ENCODE data around the gene IL17RE.
"Not testable (repeated sequence)": the region's sequence is repeated elsewhere in the genome, so short reads cannot be mapped to it uniquely, and the experiment has no call there.

Gene IL17RE

DNA sequence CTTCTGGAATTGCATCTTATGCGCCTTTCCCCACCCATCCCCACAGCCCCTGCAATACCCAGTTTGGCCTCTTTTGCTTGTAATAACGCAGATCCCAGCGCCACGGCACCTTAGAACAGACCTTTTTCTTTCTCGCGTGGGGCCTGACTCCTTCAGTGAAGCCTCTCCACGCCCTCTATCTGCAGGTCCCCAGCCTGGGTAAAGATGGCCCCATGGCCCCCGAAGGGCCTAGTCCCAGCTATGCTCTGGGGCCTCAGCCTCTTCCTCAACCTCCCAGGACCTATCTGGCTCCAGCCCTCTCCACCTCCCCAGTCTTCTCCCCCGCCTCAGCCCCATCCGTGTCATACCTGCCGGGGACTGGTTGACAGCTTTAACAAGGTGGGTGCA lies 31.6 kb downstream of the IL17RE start:
- no peak for DNase-seq (ENCODE audit: low read depth)

GRCh38 chr3:9934993-9935392 lies 32.3 kb downstream of the IL17RE start:
- DNase-seq (ENCODE audit: low read depth) = no peak

GRCh38 chr3:9935966-9936510 lies 33.4 kb downstream of the IL17RE start:
- DNase-seq (ENCODE audit: low read depth) = no peak

GRCh38 chr3:9937486-9938238 lies 35.0 kb downstream of the IL17RE start:
- no peak for DNase-seq (ENCODE audit: low read depth)

GRCh38 chr3:9938966-9939365 lies 36.3 kb downstream of the IL17RE start:
- DNase-seq (ENCODE audit: low read depth) = no peak

- not testable (repeated sequence) for DNase-seq (ENCODE audit: low read depth)
These were observed 37.3 kb downstream of the IL17RE start for GRCh38 chr3:9939906-9940305.

- DNase-seq (ENCODE audit: low read depth) = no peak
These were observed 38.1 kb downstream of the IL17RE start for GRCh38 chr3:9940746-9941145.

- DNase-seq (ENCODE audit: low read depth) = no peak
These were observed 39.5 kb downstream of the IL17RE start for GRCh38 chr3:9942164-9942563.

DNA sequence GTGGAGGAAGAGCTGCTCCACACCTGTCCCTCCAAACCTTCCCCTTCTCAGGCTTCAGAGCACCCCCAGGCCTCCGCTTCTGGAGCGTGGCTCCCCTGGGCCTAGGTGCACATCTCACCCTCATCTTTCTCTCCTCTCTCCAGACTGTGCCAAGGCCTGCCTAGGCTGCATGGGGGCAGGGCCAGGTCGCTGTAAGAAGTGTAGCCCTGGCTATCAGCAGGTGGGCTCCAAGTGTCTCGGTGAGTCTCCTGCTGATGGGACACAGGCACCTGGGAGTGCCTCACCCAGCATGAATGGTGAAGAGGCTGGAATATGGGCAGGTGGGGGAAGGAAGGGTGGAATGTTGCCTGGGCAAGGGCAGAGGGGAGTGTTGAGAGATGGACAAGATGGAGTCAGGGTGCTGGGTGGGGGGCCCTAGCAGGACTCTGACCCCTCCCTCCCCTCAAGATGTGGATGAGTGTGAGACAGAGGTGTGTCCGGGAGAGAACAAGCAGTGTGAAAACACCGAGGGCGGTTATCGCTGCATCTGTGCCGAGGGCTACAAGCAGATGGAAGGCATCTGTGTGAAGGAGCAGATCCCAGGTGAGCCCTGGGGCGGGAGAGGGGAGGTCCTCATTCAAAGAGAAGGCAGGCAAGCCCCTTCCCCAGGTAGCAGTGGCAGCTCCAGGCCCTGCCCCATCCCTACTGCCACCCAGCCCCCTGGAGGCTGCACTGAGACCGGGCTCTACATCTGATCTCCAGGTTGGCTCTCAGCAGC lies 40.5 kb downstream of the IL17RE start:
- DNase-seq (ENCODE audit: low read depth) = no peak

- DNase-seq (ENCODE audit: low read depth) = no peak
These were observed 41.6 kb downstream of the IL17RE start for GRCh38 chr3:9944271-9944670.

DNA sequence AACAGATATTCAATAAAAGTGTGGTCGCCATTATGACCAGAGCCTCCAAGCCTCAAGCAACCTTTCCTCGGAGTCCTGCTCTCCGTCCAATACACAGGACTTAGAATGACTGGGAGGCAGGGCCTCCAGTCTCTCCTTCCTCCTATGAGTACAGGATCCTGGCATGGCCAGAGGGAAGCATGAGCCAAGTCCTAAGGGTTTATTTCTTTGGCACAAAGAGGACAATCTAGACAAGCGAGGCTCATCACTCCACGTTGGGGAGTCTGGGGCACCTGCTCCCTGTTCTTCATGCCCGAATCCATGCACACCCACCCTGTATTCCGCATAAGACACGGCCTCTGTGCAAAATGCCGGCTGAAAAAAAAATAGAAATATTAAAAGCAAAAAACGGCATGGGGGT lies 42.7 kb downstream of the IL17RE start:
- DNase-seq (ENCODE audit: low read depth) = no peak

DNA sequence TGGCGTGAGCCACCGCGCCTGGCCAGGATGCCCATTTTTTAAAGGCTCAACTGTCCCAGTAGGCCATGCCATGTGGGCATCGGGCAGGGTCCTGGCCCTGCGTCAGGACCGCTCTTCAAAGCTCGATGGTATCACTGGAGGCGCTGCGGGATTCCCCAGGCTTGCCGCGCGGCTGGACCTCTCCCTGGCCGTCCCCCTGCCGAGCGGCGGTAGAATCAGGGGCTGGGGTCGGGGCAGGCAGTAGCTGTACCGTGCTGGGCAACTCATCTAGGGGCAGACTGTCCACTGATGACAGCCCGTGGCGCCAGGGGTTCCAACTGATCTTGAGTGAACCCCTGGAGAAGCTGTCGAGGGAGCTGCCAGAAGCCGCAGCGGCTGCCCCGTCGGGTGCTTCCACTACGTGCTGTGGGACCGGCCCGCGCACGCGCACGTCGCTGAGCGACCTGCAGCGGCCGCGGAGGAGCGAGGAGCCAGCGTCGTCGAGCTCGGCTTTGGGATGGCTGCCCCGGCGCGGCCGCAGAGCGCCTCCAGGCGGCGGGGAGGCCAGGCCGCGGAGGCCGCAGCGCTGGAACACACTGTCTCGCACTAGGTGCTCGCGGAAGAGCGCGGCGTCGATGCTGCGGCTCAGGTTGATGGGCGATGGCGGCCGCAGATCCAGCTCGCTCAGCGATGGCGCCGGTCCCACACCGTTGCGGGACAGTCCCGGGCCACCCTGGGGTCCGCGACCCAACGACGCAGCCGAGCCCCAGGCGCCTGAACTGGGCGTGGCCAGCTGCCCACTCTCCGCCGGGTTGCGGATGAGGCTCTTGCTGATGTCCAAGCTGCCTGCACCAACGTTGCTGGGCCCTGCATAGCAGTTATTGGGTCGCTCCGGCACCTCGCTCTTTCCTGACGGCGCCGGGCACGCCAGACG lies 43.7 kb downstream of the IL17RE start:
- peak; percentile 70 for DNase-seq (ENCODE audit: low read depth)

- DNase-seq (ENCODE audit: low read depth) = peak; percentile 47
These were observed 44.7 kb downstream of the IL17RE start for GRCh38 chr3:9947025-9947995.

DNA sequence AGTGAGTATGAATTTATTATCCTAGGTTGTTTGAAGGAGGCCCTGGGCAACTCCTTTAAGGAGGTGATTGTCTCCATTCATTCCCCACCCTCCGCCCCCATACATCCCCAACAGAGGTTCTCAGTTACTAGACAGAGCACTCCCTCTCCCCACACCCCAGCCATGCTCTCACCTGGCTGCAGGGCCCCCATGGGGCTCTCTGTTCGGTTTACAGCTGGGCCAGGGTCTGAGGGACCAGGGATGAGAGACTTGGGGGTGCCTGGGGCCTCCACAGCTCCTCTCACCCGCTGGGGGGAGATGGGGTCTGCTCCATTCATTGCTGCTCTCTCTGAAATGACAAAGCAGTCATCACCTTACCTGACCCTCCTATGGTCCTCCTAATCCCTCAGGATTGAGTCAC lies 45.9 kb downstream of the IL17RE start:
- no peak for DNase-seq (ENCODE audit: low read depth)

- no peak for DNase-seq (ENCODE audit: low read depth)
These were observed 46.5 kb downstream of the IL17RE start for GRCh38 chr3:9949115-9949514.

- DNase-seq (ENCODE audit: low read depth) = no peak
These were observed 47.0 kb downstream of the IL17RE start for GRCh38 chr3:9949626-9950025.

GRCh38 chr3:9951126-9951525 lies 48.5 kb downstream of the IL17RE start:
- no peak for DNase-seq (ENCODE audit: low read depth)

DNA sequence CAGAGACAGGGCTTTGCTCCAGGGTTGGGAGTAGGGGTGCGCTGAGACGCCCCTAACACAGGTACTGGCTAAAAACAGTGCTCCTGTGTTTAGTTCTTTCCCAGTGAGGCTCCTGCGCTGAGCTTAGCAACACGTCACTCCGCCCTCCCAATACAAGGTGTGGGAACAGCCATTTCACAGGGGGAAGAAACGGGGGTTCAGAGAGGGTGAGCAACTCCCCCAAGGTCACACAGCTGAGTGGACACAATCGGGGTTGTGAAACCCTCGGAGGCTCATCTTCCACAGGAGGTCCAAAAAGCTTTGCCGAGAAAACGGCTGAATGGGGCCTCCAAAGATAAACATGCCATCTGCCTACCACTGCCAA lies 48.9 kb downstream of the IL17RE start:
- no peak for DNase-seq (ENCODE audit: low read depth)

DNA sequence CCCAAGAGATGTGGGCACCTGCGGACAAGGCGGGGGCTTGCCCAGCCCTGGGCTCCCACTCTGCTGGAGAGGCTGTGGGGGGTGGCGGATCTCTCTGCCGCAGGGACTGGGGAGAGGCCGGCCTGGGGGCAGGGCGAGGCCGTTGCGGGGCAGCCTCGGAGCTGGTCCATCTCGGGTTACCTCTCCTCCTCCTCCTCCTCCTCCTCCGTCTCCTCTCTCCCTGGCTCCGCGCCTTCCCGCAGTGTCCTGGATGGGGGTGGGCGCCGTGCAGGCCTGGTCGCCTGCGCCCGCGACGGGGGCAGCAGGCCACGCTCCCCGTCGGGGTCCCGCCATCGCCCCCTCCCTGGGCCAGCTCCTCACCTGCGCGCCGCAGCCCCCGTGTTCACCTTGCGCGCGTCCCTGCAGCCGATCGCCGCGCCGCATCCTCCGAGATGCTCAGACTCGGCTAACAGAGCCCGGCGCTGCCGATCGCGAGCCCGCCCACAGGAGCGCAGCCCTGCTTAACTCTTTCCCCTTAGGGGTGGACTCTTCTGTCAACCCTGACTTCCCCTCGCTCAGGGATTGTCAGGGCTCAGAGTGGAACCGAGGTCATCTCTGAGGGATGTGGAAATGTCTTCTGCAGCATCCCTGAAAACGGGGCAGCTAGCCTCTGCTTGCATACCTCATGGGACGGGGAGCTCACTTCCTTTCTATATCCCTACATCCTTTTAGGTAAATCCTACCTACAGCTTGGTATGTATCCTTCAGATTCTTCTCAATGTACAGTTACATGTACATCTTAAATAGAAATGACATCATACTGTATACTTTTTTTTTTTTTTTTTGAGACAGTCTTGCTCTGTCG lies 49.5 kb downstream of the IL17RE start, which contains the start of gene PRRT3:
TSS of gene PRRT3 (minus strand) at position 447 of the 844 bp plus-strand sequence. CDS start 2,293 bp downstream, outside the sequence.
- no peak for DNase-seq (ENCODE audit: low read depth)

GRCh38 chr3:9955067-9955502 lies 52.4 kb downstream of the IL17RE start:
- no peak for DNase-seq (ENCODE audit: low read depth)

Data from GM04504 (cell line).